GM12873 (cell line): Measurements from ENCODE around the gene NCOA6.

Experiments
- TF ChIP-seq, protein P1 (sequence below): IDR thresholded peaks from 2 replicates; pipeline ENCODE4 v1.5.1; 2012; ENCODE audit warnings: low read depth, mild to moderate bottlenecking, moderate library complexity, low read length, control low read depth; ENCODE audit not compliant: insufficient read depth; ENCODE audit errors: missing control alignments

The NCOA6 gene

DNA sequence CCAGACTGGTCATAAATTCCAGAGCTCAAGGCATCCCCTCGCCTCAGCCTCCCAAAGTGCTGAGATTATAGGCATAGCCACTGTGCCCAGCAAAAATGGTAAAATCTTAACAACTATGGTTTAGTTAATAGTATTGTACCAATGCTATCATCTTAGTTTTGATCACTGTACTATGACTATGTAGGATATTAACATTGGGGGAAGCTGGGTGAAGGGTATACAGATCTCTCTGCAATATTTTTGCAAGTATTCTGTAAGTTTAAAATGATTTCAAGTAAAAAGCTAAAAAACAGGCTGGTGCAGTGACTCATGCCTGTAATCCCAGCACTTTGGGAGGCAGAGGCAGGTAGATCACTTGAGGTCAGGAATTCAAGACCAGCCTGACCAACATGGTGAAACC is 156.4 kb downstream of the NCOA6 start:
- TF ChIP-seq, protein P1, sequence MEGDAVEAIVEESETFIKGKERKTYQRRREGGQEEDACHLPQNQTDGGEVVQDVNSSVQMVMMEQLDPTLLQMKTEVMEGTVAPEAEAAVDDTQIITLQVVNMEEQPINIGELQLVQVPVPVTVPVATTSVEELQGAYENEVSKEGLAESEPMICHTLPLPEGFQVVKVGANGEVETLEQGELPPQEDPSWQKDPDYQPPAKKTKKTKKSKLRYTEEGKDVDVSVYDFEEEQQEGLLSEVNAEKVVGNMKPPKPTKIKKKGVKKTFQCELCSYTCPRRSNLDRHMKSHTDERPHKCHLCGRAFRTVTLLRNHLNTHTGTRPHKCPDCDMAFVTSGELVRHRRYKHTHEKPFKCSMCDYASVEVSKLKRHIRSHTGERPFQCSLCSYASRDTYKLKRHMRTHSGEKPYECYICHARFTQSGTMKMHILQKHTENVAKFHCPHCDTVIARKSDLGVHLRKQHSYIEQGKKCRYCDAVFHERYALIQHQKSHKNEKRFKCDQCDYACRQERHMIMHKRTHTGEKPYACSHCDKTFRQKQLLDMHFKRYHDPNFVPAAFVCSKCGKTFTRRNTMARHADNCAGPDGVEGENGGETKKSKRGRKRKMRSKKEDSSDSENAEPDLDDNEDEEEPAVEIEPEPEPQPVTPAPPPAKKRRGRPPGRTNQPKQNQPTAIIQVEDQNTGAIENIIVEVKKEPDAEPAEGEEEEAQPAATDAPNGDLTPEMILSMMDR = no peak
